Large intestine (tissue), 3 donors: ENCODE data around the gene DSG4. TPM values are rescaled to one million over a fixed set of nuclear protein-coding genes. Genes with fewer than 3 reads are reported as not detected.

Experiments
- DNase-seq, 2 donors: peaks; one replicate each; pipeline versions ENCODE4 v3.0.0 to v3.0.0-alpha.2; 2013
- H3K27ac ChIP-seq: one replicate; pipeline ENCODE4 v1.5.1; 2013; ENCODE audit warnings: low read length
- H3K27me3 ChIP-seq: 2 replicates; pipeline ENCODE4 v1.6.1; 2013; ENCODE audit warnings: low read length; ENCODE audit not compliant: control insufficient read depth, insufficient read depth
- H3K36me3 ChIP-seq: 2 replicates; pipeline ENCODE4 v1.6.1; 2013; ENCODE audit warnings: low read length; ENCODE audit not compliant: control insufficient read depth, insufficient read depth
- H3K4me1 ChIP-seq: one replicate; pipeline ENCODE4 v1.6.1; 2013; ENCODE audit warnings: low read length; ENCODE audit not compliant: control insufficient read depth, insufficient read depth
- H3K4me3 ChIP-seq: one replicate; pipeline ENCODE4 v1.5.1; 2013; ENCODE audit warnings: low read length
- H3K9me3 ChIP-seq: one replicate; pipeline ENCODE4 v1.6.1; 2013; ENCODE audit warnings: mild to moderate bottlenecking, low read depth, low read length, moderate library complexity; ENCODE audit not compliant: control insufficient read depth
- WGBS: methylation state at CpG from one replicate; pipeline ENCODE4 v1.1.5; 2013; ENCODE audit warnings: low lambda C conversion rate; ENCODE audit not compliant: insufficient coverage; 5-methylcytosine and 5-hydroxymethylcytosine counted together
- polyA plus RNA-seq: library from polyadenylated mRNA; unstranded; fragments of 120-200 nt; gene quantifications from one replicate; pipeline ENCODE4 v1.2.1, GENCODE V29; 2013

The DSG4 gene
- polyA plus RNA-seq, 1 donor, result 0.04 TPM

- Histone ChIP-seq H3K4me1 (no peaks in the 10 kb centered on the region), H3K27me3 (no peaks in the 10 kb centered on the region), H3K27ac (no peak overlapping the region), H3K9me3 (no peaks in the 10 kb centered on the region), H3K36me3 (no peaks in the 10 kb centered on the region), H3K4me3 (no peak overlapping the region)
- WGBS, result 100% methylated on average over 1 of the region's 2 CpGs
- no peak for DNase-seq
Observed at GRCh38 chr18:31380912-31381311, 4.3 kb downstream of the DSG4 start.

DNA sequence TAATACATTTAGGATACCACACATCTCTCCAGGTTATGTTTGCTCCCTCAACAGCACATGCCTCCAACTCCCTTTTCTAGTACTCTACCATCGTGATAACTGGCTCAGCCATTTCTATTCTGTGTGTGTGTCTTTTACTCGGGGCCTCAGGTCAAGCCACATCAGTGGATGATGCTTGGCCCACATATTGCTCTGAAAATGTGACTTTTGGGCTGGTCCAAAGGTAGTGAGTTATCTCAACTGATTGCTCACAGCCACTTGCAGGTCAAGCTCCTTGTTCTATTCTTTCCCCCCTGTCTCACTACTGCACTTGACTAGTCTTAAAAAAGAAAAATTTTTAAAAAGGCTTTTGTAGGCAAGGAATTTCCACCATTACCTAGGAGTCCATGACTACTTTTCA lies 5.5 kb downstream of the DSG4 start:
- Histone ChIP-seq H3K4me3 (no peak overlapping the region), H3K36me3 (no peaks in the 10 kb centered on the region), H3K27me3 (no peaks in the 10 kb centered on the region), H3K9me3 (no peaks in the 10 kb centered on the region), H3K4me1 (no peaks in the 10 kb centered on the region), H3K27ac (no peak overlapping the region)
- peak; percentile 55 to 78 for DNase-seq
- WGBS, result no CpG with 5 or more reads among the region's 2 CpGs

DNA sequence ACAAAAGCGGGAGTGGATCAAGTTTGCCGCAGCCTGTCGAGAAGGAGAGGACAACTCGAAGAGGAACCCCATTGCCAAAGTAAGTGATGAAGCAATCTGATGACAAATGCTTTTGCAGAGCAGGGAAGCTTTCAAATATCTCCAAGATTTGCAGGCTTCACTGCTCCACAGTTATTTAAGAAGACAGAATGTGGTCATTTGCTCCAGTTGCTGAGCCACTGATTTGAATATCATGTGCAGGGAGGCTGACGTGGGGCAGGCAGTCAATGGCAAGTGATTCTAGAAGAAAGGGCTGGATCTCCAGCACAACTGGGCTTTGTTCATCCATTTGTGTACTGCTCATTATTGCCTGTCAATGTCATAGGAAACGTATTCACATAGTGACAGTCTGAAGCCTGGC lies 10.2 kb downstream of the DSG4 start:
- Histone ChIP-seq H3K36me3 (no peaks in the 10 kb centered on the region), H3K9me3 (no peaks in the 10 kb centered on the region), H3K4me3 (no peak overlapping the region), H3K4me1 (no peaks in the 10 kb centered on the region), H3K27ac (no peak overlapping the region), H3K27me3 (no peaks in the 10 kb centered on the region)
- WGBS, result no CpG with 5 or more reads among the region's 6 CpGs
- no peak for DNase-seq

- no peak for DNase-seq
- Histone ChIP-seq H3K4me1 (peaks cover 20% of the 10 kb centered on the region), H3K9me3 (no peaks in the 10 kb centered on the region), H3K27me3 (no peaks in the 10 kb centered on the region), H3K4me3 (no peak overlapping the region), H3K27ac (no peak overlapping the region), H3K36me3 (no peaks in the 10 kb centered on the region)
- 100% methylated on average over 1 of the region's 3 CpGs for WGBS
Observed at GRCh38 chr18:31393286-31393685, 16.7 kb downstream of the DSG4 start.

DNA sequence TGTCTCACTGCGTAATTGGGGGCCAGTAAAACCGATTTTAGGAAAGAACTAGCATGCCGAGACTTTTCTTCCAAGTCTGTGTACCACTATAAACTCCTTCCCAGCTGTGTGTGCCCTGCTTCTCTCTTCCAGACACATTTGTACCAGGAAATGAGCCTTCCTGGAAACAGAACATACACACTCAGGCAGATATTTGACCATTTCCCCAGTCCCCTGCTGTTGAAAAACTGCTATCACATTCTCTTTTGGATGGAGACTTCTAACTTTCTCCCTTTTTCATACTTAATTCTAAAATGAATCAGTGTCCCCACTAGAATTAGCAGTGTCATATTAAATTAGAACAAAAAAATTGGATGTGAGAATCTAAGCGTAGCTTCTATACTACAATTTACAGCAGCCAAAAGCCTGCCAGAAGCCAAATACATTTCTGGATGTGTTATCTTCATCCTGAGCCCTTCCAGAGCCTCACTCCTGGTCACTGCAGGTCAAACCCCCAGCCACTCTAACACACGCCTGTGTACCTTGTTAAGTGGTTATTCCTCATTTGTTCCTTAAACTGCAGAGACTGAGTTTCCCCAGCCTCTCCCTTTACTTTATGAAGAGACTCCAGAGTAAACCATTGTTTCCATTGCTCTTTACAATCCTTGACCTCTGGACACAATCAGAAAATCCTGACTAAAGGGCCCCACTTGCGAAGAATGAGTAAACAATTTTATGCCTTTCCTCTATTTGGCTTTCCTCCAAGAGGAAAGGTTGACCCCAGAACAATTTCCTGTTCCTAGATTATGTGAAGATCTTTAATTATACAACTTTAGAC lies 20.4 kb downstream of the DSG4 start:
- H3K9me3 ChIP-seq, result no peaks in the 10 kb centered on the region
- H3K27me3 ChIP-seq, result no peaks in the 10 kb centered on the region
- H3K4me1 ChIP-seq, result peaks cover 47% of the 10 kb centered on the region
- 80% methylated on average over 1 of the region's 6 CpGs for WGBS
- H3K27ac ChIP-seq, result peak overlapping the region; percentile 31
- no peaks in the 10 kb centered on the region for H3K36me3 ChIP-seq
- no peak overlapping the region for H3K4me3 ChIP-seq
- peak; percentile 48 to 85 for DNase-seq

DNA sequence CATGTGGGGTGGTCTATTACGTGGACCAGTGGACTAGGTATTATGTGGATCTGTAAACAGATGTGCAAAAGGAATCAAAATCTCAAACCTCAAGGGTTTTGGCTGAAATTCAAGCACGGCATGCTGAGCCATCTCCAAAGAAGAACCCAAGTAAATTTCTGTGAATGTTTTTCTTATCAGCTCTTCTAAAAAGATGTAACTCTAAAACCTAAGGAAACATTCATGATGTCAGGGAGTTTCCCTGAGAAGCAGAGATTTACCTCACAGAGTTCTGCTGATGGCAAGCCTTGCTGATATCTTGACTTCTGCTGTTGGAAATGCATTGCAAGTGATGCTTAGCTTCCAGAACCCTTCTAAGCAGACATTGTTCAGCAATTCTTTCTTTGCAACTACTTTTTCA lies 21.6 kb downstream of the DSG4 start:
- Histone ChIP-seq H3K36me3 (no peaks in the 10 kb centered on the region), H3K27me3 (no peaks in the 10 kb centered on the region), H3K4me1 (peaks cover 51% of the 10 kb centered on the region), H3K9me3 (no peaks in the 10 kb centered on the region), H3K4me3 (no peak overlapping the region), H3K27ac (no peak overlapping the region)
- 80% methylated on average over 1 of the region's 2 CpGs for WGBS
- no peak for DNase-seq

DNA sequence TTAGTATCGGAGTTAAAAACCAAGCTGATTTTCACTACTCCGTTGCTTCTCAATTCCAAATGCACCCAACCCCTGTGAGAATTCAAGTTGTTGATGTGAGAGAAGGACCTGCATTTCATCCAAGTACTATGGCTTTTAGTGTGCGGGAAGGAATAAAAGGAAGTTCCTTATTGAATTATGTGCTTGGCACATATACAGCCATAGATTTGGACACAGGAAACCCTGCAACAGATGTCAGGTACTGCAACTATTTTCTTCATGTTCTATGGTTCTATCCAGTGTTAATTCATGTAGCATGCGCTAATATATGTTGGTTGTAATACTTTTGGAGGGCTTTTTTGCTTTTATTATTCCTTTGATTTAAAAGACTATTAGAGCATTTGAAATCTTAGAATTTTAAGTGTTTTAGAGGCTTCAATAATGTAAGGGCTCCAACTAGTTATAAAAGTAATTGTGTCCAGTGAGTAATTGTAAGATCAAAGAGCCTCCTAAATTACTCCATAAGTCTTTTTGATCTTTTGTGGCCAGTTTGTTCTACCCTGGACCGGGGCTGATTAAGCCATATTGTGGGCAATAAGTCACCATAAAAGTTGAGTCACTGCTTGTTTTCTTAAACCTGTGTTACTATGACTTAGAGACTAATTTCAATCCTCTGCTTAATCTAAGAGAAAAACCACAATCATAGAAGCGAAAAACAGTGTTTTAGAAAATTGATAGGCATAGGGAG lies 22.9 kb downstream of the DSG4 start:
- Histone ChIP-seq H3K27me3 (no peaks in the 10 kb centered on the region), H3K4me1 (peaks cover 51% of the 10 kb centered on the region), H3K36me3 (no peaks in the 10 kb centered on the region), H3K9me3 (no peaks in the 10 kb centered on the region), H3K4me3 (no peak overlapping the region), H3K27ac (peak overlapping the region; percentile 71)
- 17% methylated on average over 1 of the region's 6 CpGs for WGBS
- peak; percentile 69 to 87 for DNase-seq

DNA sequence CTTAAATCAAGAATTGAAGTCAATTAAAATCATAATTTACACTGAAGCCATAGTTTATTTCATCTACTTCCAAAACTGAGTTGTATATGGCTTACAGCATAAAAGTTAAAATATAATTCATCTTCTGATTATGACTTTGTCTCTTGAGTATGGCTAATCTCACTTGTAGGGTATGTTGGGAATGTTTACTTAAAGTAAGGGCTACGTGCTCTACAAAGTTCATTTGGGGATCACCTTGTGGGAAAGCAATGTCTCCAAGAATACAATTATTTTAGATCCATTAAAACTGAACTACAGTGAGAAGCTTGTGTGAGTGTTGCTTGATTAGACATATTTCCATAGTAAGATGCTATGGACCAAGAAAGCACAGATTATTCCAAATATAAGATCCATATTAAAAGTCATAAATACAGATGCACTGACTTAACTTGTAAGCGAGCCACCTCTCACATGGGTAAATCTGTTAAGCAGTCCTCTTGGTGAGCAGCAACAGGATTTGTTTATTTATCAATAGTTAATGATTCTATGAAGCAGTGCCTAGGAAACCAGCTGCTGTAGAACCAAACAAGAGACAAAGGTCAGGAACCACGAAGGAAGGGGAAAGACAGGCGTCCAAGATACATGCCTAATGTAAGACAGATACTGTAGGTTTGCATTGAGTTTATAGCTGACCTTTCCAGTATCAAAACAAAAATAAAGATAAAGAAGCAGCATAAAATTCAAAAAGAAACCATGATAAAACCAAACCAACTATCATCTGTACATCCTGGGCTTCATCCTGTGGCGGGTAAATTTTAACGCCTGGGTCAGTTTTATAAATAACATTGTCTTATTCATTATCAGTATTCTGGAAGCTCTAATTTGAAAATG lies 24.8 kb downstream of the DSG4 start:
- Histone ChIP-seq H3K4me3 (no peak overlapping the region), H3K4me1 (peaks cover 48% of the 10 kb centered on the region), H3K27ac (peak overlapping the region; percentile 30), H3K9me3 (no peaks in the 10 kb centered on the region), H3K27me3 (no peaks in the 10 kb centered on the region), H3K36me3 (no peaks in the 10 kb centered on the region)
- peak; percentile 42 to 78 for DNase-seq
- WGBS, result 0% methylated on average over 1 of the region's 6 CpGs

GRCh38 chr18:31402026-31402373 lies 25.4 kb downstream of the DSG4 start:
- no peaks in the 10 kb centered on the region for H3K27me3 ChIP-seq
- no peak overlapping the region for H3K4me3 ChIP-seq
- H3K36me3 ChIP-seq, result no peaks in the 10 kb centered on the region
- H3K9me3 ChIP-seq, result no peaks in the 10 kb centered on the region
- peaks cover 42% of the 10 kb centered on the region for H3K4me1 ChIP-seq
- H3K27ac ChIP-seq, result peak overlapping the region; percentile 30
- peak in 1 of 2 donors; percentile 29 for DNase-seq

- DNase-seq, result no peak
- Histone ChIP-seq H3K4me1 (peaks cover 30% of the 10 kb centered on the region), H3K27ac (no peak overlapping the region), H3K9me3 (no peaks in the 10 kb centered on the region), H3K27me3 (no peaks in the 10 kb centered on the region), H3K4me3 (no peak overlapping the region), H3K36me3 (no peaks in the 10 kb centered on the region)
- 83% methylated on average over 1 of the region's 2 CpGs for WGBS
Observed at GRCh38 chr18:31403409-31403808, 26.8 kb downstream of the DSG4 start.
